IMR-90 (cell line): ENCODE measurements around the gene CHPT1. TPM values are rescaled to one million over a fixed set of nuclear protein-coding genes. Genes with fewer than 3 reads are reported as not detected.
"Not testable (repeated sequence)": the region's sequence is repeated elsewhere in the genome, so short reads cannot be mapped to it uniquely, and the experiment has no call there.

Source experiments
- ATAC-seq: fragments of 200-7000 bp; cut with Tn5 transposase; 2 replicates; pipeline ENCODE4 v1.9.1; 2020; ENCODE audit warnings: low read depth, mild to moderate bottlenecking, moderate library complexity
- BruUV-seq: library from RNA; stranded (reverse); fragments of 400-500 nt; replicated peaks from 2 replicates; lab custom pipeline; 2021; lab: Mats Ljungman, UMichigan
- CTCF ChIA-PET: fragments of 300-600 bp; formaldehyde crosslinking; extraction: SDS; loops from one replicate; lab custom pipeline; 2021; ENCODE audit warnings: antibody characterized with exemption; lab: Yijun Ruan, JAX
- POLR2A ChIA-PET: fragments of 300-600 bp; sonication (Branson Sonifier 250); formaldehyde crosslinking; loops from one replicate; lab custom pipeline; 2022; ENCODE audit warnings: antibody characterized with exemption; ENCODE audit not compliant: unreplicated experiment; lab: Charles Lee
- DNase-seq: peaks from one replicate; pipeline ENCODE4 v3.0.0; 2013
- H2AFZ ChIP-seq: replicated peaks from 2 replicates; pipeline ENCODE3; 2013; ENCODE audit warnings: low read length, mild to moderate bottlenecking; ENCODE audit not compliant: poor library complexity
- H2AK5ac ChIP-seq: 2 replicates; pipeline ENCODE4 v1.6.1; 2013; ENCODE audit warnings: low read depth, low read length, inconsistent platforms
- H2AK9ac ChIP-seq: replicated peaks from 2 replicates; pipeline ENCODE3; 2013; ENCODE audit warnings: mild to moderate bottlenecking, low read depth, low read length, moderate library complexity; ENCODE audit not compliant: poor library complexity
- H2BK120ac ChIP-seq: 2 replicates; pipeline ENCODE4 v1.6.1; 2013; ENCODE audit warnings: low read depth, low read length, inconsistent platforms
- H2BK15ac ChIP-seq: 3 replicates; pipeline ENCODE4 v1.6.1; 2013; ENCODE audit warnings: low read depth, low read length, inconsistent platforms
- H2BK20ac ChIP-seq: 2 replicates; pipeline ENCODE4 v1.6.1; 2013; ENCODE audit warnings: low read depth, mild to moderate bottlenecking, inconsistent platforms, low read length, moderate library complexity
- H2BK5ac ChIP-seq: 2 replicates; pipeline ENCODE4 v1.6.1; 2013; ENCODE audit warnings: mild to moderate bottlenecking, low read depth, low read length, inconsistent platforms; ENCODE audit not compliant: poor library complexity, severe bottlenecking
- H3K14ac ChIP-seq: replicated peaks from 2 replicates; pipeline ENCODE4 v1.6.1; 2013; ENCODE audit warnings: low read depth, low read length, inconsistent platforms
- H3K18ac ChIP-seq: 2 replicates; pipeline ENCODE4 v1.6.1; 2013; ENCODE audit warnings: low read depth, low read length, control low read depth
- H3K23ac ChIP-seq: 2 replicates; pipeline ENCODE4 v1.6.1; 2013; ENCODE audit warnings: low read depth, low read length, inconsistent platforms
- H3K27ac ChIP-seq: 2 replicates; pipeline ENCODE4 v1.5.1; 2013; ENCODE audit warnings: mild to moderate bottlenecking, control low read depth, low read length; ENCODE audit not compliant: insufficient read depth
- H3K27me3 ChIP-seq: 2 replicates; pipeline ENCODE4 v1.6.1; 2013; ENCODE audit warnings: low read length; ENCODE audit not compliant: control insufficient read depth, insufficient read depth
- H3K36me3 ChIP-seq: 2 replicates; pipeline ENCODE4 v1.6.1; 2013; ENCODE audit warnings: low read length, mixed read lengths; ENCODE audit not compliant: control insufficient read depth, insufficient read depth
- H3K4ac ChIP-seq: 2 replicates; pipeline ENCODE4 v1.6.1; 2013; ENCODE audit warnings: low read depth, low read length, inconsistent platforms
- H3K4me1 ChIP-seq: 2 replicates; pipeline ENCODE4 v1.6.1; 2013; ENCODE audit warnings: low read length, mixed read lengths; ENCODE audit not compliant: control insufficient read depth, insufficient read depth
- H3K4me2 ChIP-seq: 2 replicates; pipeline ENCODE4 v1.6.1; 2013; ENCODE audit warnings: low read depth, mild to moderate bottlenecking, control low read depth, low read length, moderate library complexity
- H3K4me3 ChIP-seq: 2 replicates; pipeline ENCODE4 v1.5.1; 2013; ENCODE audit warnings: low read depth, mild to moderate bottlenecking, control low read depth, low read length, moderate library complexity; ENCODE audit not compliant: insufficient read depth
- H3K56ac ChIP-seq: 2 replicates; pipeline ENCODE4 v1.6.1; 2013; ENCODE audit warnings: low read length, inconsistent platforms; ENCODE audit not compliant: insufficient read depth; ENCODE audit errors: extremely low read depth
- H3K79me1 ChIP-seq, 2 experiments: 2 replicates each; pipeline ENCODE4 v1.6.1; 2013; ENCODE audit warnings: low read length in 2 of 2, inconsistent platforms in 1 of 2, low read depth in 1 of 2
- H3K9ac ChIP-seq: 2 replicates; pipeline ENCODE4 v1.6.1; 2013; ENCODE audit warnings: low read depth, low read length, control low read depth
- H3K9me1 ChIP-seq: 2 replicates; pipeline ENCODE4 v1.6.1; 2013; ENCODE audit warnings: low read length, inconsistent platforms; ENCODE audit not compliant: insufficient read depth
- H3K9me3 ChIP-seq: 2 replicates; pipeline ENCODE4 v1.6.1; 2013; ENCODE audit warnings: low read length; ENCODE audit not compliant: control insufficient read depth, insufficient read depth
- H4K20me1 ChIP-seq: 2 replicates; pipeline ENCODE4 v1.6.1; 2013; ENCODE audit warnings: low read length, inconsistent platforms; ENCODE audit not compliant: insufficient read depth
- H4K5ac ChIP-seq: 2 replicates; pipeline ENCODE4 v1.6.1; 2013; ENCODE audit warnings: mild to moderate bottlenecking, low read depth, low read length, control low read depth
- H4K8ac ChIP-seq, 2 experiments: 2 replicates each; pipeline ENCODE4 v1.6.1; 2013; ENCODE audit warnings: low read depth in 2 of 2, low read length in 2 of 2, control low read depth in 1 of 2, inconsistent platforms in 1 of 2
- H4K91ac ChIP-seq: 2 replicates; pipeline ENCODE4 v1.6.1; 2013; ENCODE audit warnings: low read depth, low read length, inconsistent platforms; ENCODE audit not compliant: insufficient read depth
- WGBS, 2 experiments: methylation state at CpG; one replicate each; pipeline versions ENCODE4 v1.1.5 to v1.1.7; 2013; ENCODE audit warnings: missing lambda C conversion rate in 2 of 2; ENCODE audit not compliant: insufficient read length in 1 of 2; ENCODE audit errors: extremely low coverage in 2 of 2; 5-methylcytosine and 5-hydroxymethylcytosine counted together
- dilution Hi-C: fragments of 300-500 bp; cut with HindIII; formaldehyde crosslinking; loops from one replicate; pipeline ENCODE4 v1.14.3; 2018; ENCODE audit warnings: low sequenced_read_pairs; ENCODE audit not compliant: unreplicated experiment
- in situ Hi-C: fragments of 300-500 bp; cut with MboI; formaldehyde crosslinking; loops from 3 replicates; pipeline ENCODE4 v1.14.3; 2019; ENCODE audit warnings: low sequenced_read_pairs, inconsistent platforms, mixed read lengths
- intact Hi-C: fragments of 100-400 bp; cut with micrococcal nuclease; formaldehyde crosslinking; loops from 2 replicates; pipeline ENCODE4 v1.10.0; 2022
- polyA plus RNA-seq, 3 experiments: library from polyadenylated mRNA; depleted of rRNA; stranded (reverse); fragments of >200 nt; gene quantifications; 2 replicates each; pipeline ENCODE4 v1.2.3, GENCODE V29; 2012; ENCODE audit warnings: low replicate concordance in 1 of 3
- total RNA-seq: library from RNA; depleted of rRNA; stranded (reverse); fragments of >200 nt; gene quantifications from 2 replicates; pipeline ENCODE4 v1.2.3, GENCODE V29; 2012

CHPT1 gene
- total and polyA plus RNA-seq, 2 of the 4 experiments (the other 2 are of a cell fraction) = 8.1 to 11.7 TPM

DNA sequence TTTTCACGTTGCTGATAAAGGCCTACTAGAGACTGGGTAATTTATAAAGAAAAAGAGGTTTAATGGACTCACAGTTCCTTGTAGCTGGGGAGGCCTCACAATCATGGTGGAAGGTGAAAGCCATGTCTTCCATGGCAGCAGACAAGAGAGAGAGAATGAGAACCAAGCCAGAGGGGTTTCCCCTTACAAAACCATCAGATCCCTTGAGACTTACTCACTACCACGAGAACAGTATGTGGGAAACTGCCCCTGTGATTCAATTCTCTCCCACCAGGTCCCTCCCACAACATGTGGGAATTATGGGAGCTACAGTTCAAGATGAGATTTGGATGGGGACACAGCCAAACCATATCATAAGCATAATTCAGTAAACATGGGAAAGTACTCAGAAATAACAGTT, 36.8 kb upstream of the CHPT1 start:
- H2BK5ac ChIP-seq, H2AFZ ChIP-seq, H3K14ac ChIP-seq, H4K20me1 ChIP-seq, H3K4me1 ChIP-seq, DNase-seq, H3K9ac ChIP-seq, H2BK20ac ChIP-seq, H3K9me1 ChIP-seq, intact Hi-C loops, H2BK120ac ChIP-seq, H3K4ac ChIP-seq, POLR2A ChIA-PET, H3K9me3 ChIP-seq, dilution Hi-C loops, H3K36me3 ChIP-seq, H3K27ac ChIP-seq, BruUV-seq, H3K4me2 ChIP-seq, H2AK5ac ChIP-seq, H3K23ac ChIP-seq, H3K4me3 ChIP-seq, in situ Hi-C loops, H2BK15ac ChIP-seq, H4K5ac ChIP-seq, H2AK9ac ChIP-seq, H3K56ac ChIP-seq, CTCF ChIA-PET, H3K27me3 ChIP-seq, H3K18ac ChIP-seq, ATAC-seq, H4K91ac ChIP-seq, H3K79me1 ChIP-seq, H4K8ac ChIP-seq: not testable (repeated sequence)
- WGBS, 2 experiments = no CpG with 5 or more reads among the region's 2 CpGs
